ENCODE results near the gene MATN1. TPM values are rescaled to one million over a fixed set of nuclear protein-coding genes. Genes with fewer than 3 reads are reported as not detected.

MATN1 gene
- total RNA-seq, 4 donors from 2014 or later, result not detected

DNA sequence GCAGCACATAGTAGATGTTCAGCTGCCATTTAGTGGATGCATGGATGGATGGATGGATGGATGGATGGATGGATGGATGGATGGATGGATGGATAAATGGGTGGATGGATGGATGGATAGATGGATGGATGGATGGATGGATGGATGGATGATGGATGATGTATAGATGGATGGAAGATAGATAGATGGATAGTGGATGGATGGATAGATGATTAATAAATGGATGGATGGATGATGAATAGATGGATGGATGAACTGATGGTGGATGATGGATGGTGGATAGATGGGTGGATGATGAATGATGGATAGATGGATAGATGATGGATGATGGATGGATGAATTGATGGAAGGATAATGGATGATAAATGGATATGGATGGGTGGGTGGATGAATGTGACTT is 20.6 kb downstream of the MATN1 start:
- Histone ChIP-seq H3K4me3 (no peak overlapping the region), H3K36me3 (no peaks in the 10 kb centered on the region), H3K27me3 (no peaks in the 10 kb centered on the region), H3K27ac (no peak overlapping the region), H3K4me1 (peaks cover 0 to 2% (median 0%) of the 10 kb centered on the region in 4 donors), H3K9me3 (no peaks in the 10 kb centered on the region)
- no peak for TF ChIP-seq POLR2A (IDR thresholded peaks at IDR 0.05)
- TF ChIP-seq, protein P1, sequence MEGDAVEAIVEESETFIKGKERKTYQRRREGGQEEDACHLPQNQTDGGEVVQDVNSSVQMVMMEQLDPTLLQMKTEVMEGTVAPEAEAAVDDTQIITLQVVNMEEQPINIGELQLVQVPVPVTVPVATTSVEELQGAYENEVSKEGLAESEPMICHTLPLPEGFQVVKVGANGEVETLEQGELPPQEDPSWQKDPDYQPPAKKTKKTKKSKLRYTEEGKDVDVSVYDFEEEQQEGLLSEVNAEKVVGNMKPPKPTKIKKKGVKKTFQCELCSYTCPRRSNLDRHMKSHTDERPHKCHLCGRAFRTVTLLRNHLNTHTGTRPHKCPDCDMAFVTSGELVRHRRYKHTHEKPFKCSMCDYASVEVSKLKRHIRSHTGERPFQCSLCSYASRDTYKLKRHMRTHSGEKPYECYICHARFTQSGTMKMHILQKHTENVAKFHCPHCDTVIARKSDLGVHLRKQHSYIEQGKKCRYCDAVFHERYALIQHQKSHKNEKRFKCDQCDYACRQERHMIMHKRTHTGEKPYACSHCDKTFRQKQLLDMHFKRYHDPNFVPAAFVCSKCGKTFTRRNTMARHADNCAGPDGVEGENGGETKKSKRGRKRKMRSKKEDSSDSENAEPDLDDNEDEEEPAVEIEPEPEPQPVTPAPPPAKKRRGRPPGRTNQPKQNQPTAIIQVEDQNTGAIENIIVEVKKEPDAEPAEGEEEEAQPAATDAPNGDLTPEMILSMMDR (IDR thresholded peaks at IDR 0.05), result no peak
- DNase-seq, result no peak

DNA sequence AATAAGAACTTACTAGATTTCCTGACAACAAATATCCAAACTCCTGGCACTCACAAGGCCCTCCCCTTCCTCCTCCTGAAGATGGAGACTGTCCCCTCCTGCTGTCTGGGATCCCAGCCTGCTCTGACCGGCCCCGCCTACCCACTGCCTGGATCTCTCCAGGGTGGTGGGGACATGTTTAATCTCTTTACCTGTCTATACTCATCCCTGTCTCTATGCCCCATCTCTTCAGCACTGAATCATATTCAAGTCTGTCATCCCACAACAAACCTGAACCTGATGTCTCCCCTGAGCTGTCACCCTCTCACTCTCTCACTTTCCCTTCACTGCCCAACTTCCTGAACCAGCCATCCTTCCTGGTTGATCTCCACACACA is 22.1 kb downstream of the MATN1 start:
- H3K4me3 ChIP-seq, result no peak overlapping the region
- no peaks in the 10 kb centered on the region for H3K36me3 ChIP-seq
- no peaks in the 10 kb centered on the region for H3K4me1 ChIP-seq
- TF ChIP-seq, protein P1 (IDR thresholded peaks at IDR 0.05), result no peak
- TF ChIP-seq POLR2A (IDR thresholded peaks at IDR 0.05), result no peak
- no peaks in the 10 kb centered on the region for H3K27me3 ChIP-seq
- H3K9me3 ChIP-seq, result no peaks in the 10 kb centered on the region
- no peak overlapping the region for H3K27ac ChIP-seq
- no peak for DNase-seq

DNA sequence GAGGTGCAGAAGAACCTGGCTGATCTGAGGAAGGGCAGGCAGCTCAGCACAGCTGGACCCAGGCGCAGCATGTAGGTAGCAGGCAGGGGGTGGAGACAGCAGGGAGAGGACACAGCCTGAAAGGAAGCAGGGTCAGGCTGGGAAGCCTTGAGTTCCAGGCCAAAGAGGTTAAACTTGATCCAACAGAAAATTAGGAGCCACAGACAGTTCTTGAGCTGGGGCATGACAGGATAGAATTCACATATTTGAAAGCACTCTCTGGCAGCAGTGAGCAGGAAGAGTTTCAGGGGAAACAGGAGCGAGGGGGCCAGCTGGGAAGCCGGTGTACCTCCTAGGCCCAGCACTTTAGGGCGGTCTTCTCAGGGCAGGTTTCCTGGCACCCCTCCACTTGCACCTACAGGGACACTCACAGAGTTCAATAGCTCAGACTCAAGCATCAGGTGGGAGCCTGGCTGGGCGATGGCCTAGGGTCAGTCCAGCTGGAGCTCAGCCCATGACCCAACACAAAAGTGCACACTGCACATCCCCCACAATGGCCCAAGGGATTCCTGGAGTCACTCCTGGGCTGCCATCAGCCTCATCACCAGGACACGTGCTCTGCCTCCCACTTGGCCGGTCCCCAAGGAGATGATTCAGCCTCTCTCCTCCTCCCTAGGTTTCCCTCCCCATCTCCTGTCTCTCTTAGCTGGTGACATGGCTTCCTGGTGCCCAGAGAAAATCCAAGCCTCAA is 22.7 kb downstream of the MATN1 start:
- DNase-seq, result no peak
- no peaks in the 10 kb centered on the region for H3K9me3 ChIP-seq
- H3K27ac ChIP-seq, result no peak overlapping the region
- no peak overlapping the region for H3K4me3 ChIP-seq
- TF ChIP-seq, protein P1 (IDR thresholded peaks at IDR 0.05), result no peak
- no peak for TF ChIP-seq POLR2A (IDR thresholded peaks at IDR 0.05)
- no peaks in the 10 kb centered on the region for H3K4me1 ChIP-seq
- no peaks in the 10 kb centered on the region for H3K36me3 ChIP-seq
- no peaks in the 10 kb centered on the region for H3K27me3 ChIP-seq

DNA sequence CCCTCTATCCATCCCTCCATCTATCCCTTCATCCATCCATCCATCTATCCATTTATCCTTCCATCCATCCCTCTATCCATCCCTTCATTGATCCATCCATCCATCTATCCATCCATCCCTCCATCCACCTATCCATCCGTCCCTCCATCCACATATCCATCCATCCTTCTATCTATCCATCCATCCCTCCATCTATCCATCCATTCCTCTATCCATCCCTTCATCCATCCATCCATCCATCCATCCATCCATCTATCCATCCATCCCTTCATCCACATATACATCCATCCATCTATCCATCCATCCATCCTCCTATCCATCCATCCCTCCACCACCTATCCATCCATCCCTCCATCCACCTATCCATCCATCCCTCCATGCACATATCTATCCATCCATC is 23.6 kb downstream of the MATN1 start:
- no peaks in the 10 kb centered on the region for H3K9me3 ChIP-seq
- no peaks in the 10 kb centered on the region for H3K4me1 ChIP-seq
- H3K27me3 ChIP-seq, result no peaks in the 10 kb centered on the region
- no peaks in the 10 kb centered on the region for H3K36me3 ChIP-seq
- H3K4me3 ChIP-seq, result no peak overlapping the region
- TF ChIP-seq POLR2A (IDR thresholded peaks at IDR 0.05), result no peak
- TF ChIP-seq, protein P1 (IDR thresholded peaks at IDR 0.05), result no peak
- H3K27ac ChIP-seq, result no peak overlapping the region
- DNase-seq, result no peak

DNA sequence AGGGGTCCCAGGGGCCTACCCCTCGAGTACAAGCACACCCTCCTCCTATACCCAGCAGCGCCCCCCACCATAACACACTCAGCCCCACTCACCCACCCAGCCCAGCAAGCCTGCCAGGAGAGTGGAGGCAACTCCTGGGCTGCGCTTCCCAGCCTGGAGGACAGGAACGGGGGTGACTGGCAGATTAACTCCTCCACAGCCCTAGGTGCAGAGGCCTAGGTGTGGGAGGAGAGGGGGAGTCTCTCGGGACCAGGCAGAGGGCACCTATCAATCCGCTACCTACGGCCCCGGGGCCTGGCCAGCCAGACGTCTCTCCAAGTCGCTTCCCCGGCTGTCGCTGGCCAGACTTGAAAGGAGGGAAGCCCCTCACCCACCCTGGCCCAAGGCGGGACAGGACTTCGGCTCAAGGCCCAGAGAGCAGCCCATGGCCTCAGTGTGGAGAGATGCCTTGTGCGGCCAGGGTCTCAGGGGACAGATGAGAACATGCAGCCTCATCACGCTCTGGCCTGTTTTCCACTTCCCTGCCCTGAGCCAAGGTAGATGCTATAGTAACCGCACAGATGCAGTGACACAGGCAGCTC is 24.9 kb downstream of the MATN1 start:
- Histone ChIP-seq H3K27ac (no peak overlapping the region), H3K9me3 (no peaks in the 10 kb centered on the region), H3K4me3 (no peak overlapping the region), H3K4me1 (no peaks in the 10 kb centered on the region), H3K27me3 (no peaks in the 10 kb centered on the region), H3K36me3 (no peaks in the 10 kb centered on the region)
- DNase-seq, result peak in 2 of 3 donors; percentile 26 to 41
- no peak for TF ChIP-seq POLR2A (IDR thresholded peaks at IDR 0.05)
- TF ChIP-seq, protein P1 (IDR thresholded peaks at IDR 0.05), result no peak

Measured in Peyer's patch (tissue), 4 donors.